Astrocyte of the spinal cord (primary cell): ENCODE measurements around the gene HEMK1.

Experiments used
- DNase-seq: peaks from one replicate; pipeline ENCODE4 v3.0.0; 2011; ENCODE audit warnings: low read depth, low spot score
- H3K4me3 ChIP-seq: 2 replicates; pipeline ENCODE4 v1.5.1; 2011; ENCODE audit warnings: low read depth, mild to moderate bottlenecking, low read length, moderate library complexity
- in situ Hi-C: cut with HindIII; loops from 2 replicates; pipeline ENCODE4 v1.10.0; 2017; ENCODE audit warnings: low sequenced_read_pairs
- TF ChIP-seq, protein P1 (sequence below): IDR thresholded peaks from 2 replicates; pipeline ENCODE4 v1.5.1; 2012; ENCODE audit warnings: low read depth, mild to moderate bottlenecking, low read length, inconsistent platforms

HEMK1 gene

DNA sequence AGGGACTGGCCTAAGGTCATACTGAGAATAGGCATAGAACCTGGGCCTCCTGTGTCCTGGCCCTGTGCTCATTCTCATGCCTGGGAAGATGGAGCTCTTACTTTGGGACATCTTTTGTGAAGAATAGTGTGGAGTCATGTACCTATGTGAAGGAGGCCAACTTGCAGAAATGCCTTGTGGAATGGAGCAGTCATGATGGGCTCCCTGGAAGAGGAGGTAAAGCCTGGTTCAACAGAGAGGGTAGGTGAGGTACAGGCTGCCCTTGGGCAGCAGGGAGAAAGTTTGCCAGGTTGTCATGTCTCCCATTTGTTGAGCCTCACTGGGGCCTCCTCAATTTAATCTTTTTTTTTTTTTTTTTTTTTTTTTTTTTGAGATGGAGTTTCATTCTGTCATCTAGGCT is 65.7 kb downstream of the HEMK1 start:
- in situ Hi-C loops, result no loop called here
- DNase-seq, result no peak
- TF ChIP-seq, protein P1, sequence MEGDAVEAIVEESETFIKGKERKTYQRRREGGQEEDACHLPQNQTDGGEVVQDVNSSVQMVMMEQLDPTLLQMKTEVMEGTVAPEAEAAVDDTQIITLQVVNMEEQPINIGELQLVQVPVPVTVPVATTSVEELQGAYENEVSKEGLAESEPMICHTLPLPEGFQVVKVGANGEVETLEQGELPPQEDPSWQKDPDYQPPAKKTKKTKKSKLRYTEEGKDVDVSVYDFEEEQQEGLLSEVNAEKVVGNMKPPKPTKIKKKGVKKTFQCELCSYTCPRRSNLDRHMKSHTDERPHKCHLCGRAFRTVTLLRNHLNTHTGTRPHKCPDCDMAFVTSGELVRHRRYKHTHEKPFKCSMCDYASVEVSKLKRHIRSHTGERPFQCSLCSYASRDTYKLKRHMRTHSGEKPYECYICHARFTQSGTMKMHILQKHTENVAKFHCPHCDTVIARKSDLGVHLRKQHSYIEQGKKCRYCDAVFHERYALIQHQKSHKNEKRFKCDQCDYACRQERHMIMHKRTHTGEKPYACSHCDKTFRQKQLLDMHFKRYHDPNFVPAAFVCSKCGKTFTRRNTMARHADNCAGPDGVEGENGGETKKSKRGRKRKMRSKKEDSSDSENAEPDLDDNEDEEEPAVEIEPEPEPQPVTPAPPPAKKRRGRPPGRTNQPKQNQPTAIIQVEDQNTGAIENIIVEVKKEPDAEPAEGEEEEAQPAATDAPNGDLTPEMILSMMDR, result no peak
- H3K4me3 ChIP-seq, result no peak overlapping the region

DNA sequence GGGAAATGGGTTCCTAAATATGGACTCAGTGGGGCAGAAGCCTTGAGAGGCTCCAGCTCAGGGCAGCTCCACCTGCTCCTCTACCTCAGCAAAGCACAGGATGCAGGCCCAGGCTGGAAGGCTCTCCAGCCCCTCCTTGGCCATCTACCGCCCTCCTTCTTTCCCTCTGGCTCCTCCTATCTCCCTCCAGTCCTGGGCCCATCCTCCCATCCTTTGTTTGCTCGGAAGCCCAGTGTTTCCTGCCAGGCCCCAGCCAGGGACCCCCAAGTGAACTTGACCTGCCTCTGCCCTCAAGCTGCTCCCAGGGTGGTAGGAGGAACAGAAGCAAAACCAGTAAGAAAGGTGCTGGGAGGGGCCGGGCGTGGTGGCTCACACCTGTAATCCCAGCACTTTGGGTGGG is 67.7 kb downstream of the HEMK1 start:
- DNase-seq, result no peak
- in situ Hi-C loops, result no loop called here
- TF ChIP-seq, protein P1, result no peak
- no peak overlapping the region for H3K4me3 ChIP-seq

DNA sequence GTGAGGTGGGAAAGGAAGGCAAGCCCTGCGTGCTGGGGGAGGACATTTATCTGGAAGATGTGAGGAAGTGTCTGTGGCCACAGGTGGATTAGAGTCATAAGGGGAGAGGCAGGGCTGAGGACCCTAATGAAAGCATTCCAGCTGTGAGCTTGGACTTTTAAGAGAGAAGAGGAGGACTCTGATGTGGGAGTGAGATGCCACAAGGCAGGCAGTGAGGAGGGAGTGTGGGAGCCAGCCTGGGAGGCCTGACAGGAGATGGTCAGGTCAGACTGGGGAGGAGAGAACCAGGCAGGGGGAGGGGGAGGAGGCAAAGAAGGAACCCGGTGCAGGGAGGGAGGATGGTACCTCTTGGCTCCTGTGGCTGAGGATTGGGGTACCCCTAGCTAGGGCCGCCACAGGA is 68.6 kb downstream of the HEMK1 start:
- no peak for DNase-seq
- TF ChIP-seq, protein P1, result no peak
- H3K4me3 ChIP-seq, result no peak overlapping the region
- in situ Hi-C loops, result no loop called here

DNA sequence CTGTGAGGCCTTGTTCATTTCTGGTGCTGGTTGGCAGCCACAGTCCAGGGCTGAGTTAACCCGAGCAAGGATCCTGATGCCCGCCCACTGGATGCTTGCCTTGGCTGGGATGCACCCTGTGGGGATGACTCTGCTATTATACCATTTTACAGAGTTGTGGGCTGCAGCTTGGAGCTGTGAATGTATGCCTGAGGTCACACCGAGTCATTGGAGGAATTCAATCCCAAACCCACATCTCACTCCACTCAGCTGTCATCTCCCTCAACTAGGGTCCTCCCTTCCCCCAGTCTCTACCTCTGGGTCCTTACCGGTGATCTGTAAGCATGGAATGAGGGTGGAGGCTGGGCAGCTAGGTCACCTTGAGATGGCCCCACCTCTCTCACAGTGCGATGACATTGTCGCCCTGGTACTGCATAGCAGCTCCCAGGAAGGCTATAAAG is 69.8 kb downstream of the HEMK1 start:
- peak; percentile 69 for DNase-seq
- in situ Hi-C loops, result no loop called here
- H3K4me3 ChIP-seq, result no peak overlapping the region
- TF ChIP-seq, protein P1, result no peak

DNA sequence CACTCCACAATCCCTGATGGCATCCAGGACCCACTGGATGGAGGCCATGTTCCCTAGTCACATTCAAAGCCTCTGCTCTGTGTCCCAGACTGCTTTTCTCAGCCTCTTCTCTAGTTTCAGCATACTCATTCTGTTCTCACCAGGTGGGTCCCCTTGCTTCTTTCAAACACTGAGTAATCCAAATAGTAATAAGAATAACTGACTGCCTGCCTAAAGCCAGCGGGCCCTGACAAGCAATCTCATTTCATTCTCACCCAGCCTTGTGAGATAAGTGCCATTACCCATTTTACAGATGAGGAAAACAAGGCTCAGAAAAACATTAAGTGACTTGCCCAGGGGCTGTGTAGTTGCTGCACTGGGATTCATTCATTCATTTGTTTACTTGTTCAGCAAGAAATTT is 73.1 kb downstream of the HEMK1 start:
- in situ Hi-C loops, result no loop called here
- no peak overlapping the region for H3K4me3 ChIP-seq
- TF ChIP-seq, protein P1, result no peak
- DNase-seq, result no peak

DNA sequence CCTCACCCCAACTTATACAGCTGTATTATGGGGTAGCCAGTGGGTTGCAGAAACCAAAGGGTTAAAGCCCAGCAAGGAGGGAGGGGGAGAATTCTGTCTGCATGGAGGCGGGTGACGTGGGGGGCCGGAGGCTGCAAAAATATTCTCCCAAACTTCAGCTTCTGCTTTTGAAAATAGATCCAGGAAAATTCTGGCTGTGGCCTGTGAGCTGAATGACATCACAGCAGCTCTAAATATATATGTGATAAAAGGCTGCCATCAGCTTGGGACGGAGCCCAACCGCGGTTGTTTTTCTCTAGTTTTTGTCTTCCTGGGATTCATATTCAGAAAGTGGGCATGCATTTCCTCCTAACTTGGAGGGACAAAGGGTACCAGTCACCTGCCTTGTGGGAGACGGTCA is 75.2 kb downstream of the HEMK1 start:
- H3K4me3 ChIP-seq, result no peak overlapping the region
- DNase-seq, result no peak
- TF ChIP-seq, protein P1, result no peak
- in situ Hi-C loops, result no loop called here

DNA sequence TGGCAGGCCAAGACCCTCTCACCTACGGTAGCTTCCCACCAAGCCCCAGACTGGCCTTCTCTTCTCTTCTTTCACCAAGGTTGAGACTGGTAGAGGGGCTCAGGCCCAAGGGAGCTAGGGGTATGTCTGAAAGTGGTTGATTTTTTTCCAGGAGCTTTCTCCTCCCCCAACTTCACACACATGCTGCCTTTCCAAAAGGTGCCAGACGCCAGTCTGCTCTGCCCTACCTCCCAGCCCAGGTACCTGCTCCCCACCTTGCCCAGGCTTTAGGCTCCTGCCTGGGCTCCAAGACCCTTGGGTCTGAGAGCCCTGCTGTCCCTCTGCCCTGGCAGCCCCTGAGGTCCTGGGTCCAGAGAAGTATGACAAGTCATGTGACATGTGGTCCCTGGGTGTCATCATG is 76.1 kb downstream of the HEMK1 start:
- no peak for DNase-seq
- TF ChIP-seq, protein P1, result no peak
- in situ Hi-C loops, result no loop called here
- no peak overlapping the region for H3K4me3 ChIP-seq
